BLaER1 (cell line): Measurements from ENCODE around the gene LILRB2.
"Not testable (repeated sequence)": the region's sequence is repeated elsewhere in the genome, so short reads cannot be mapped to it uniquely, and the experiment has no call there.

Experiments
- H3K27ac ChIP-seq: shearing (Covaris generic); formaldehyde crosslinking; 2 replicates; pipeline ENCODE4 v1.8.1; 2022
- H3K27me3 ChIP-seq: shearing (Covaris generic); formaldehyde crosslinking; 2 replicates; pipeline ENCODE4 v1.8.1; 2022
- H3K36me3 ChIP-seq: shearing (Covaris generic); formaldehyde crosslinking; 2 replicates; pipeline ENCODE4 v1.8.1; 2022
- H3K4me1 ChIP-seq: shearing (Covaris generic); formaldehyde crosslinking; 2 replicates; pipeline ENCODE4 v1.8.1; 2022
- H3K4me2 ChIP-seq: shearing (Covaris generic); formaldehyde crosslinking; 2 replicates; pipeline ENCODE4 v1.8.1; 2022
- H3K4me3 ChIP-seq: shearing (Covaris generic); formaldehyde crosslinking; 2 replicates; pipeline ENCODE4 v1.8.1; 2022
- H3K9ac ChIP-seq: shearing (Covaris generic); formaldehyde crosslinking; 2 replicates; pipeline ENCODE4 v1.8.1; 2022
- H3K9me3 ChIP-seq: shearing (Covaris generic); formaldehyde crosslinking; 2 replicates; pipeline ENCODE4 v1.8.1; 2022
- H4K20me1 ChIP-seq: shearing (Covaris generic); formaldehyde crosslinking; 2 replicates; pipeline ENCODE4 v1.8.1; 2022
- Cebpa-rat ChIP-seq: shearing (Covaris generic); IDR thresholded peaks from 2 replicates; pipeline ENCODE4 v1.8.1; 2022

Gene LILRB2

GRCh38 chr19:54307389-54308020 lies 26.6 kb upstream of the LILRB2 start:
- TF ChIP-seq Cebpa-rat = no peak
- no peak overlapping the region for H3K27ac ChIP-seq
- no peak overlapping the region for H3K4me3 ChIP-seq
- no peak overlapping the region for H3K9ac ChIP-seq
- H3K27me3 ChIP-seq = no peaks in the 10 kb centered on the region
- H3K4me1 ChIP-seq = peaks cover 28% of the 10 kb centered on the region
- no peaks in the 10 kb centered on the region for H3K36me3 ChIP-seq
- H3K9me3 ChIP-seq = no peaks in the 10 kb centered on the region
- H4K20me1 ChIP-seq = no peaks in the 10 kb centered on the region
- no peak overlapping the region for H3K4me2 ChIP-seq

GRCh38 chr19:54305141-54305540 lies 24.2 kb upstream of the LILRB2 start:
- H3K36me3 ChIP-seq = no peaks in the 10 kb centered on the region
- no peak overlapping the region for H3K9ac ChIP-seq
- no peak overlapping the region for H3K27ac ChIP-seq
- H3K4me3 ChIP-seq = no peak overlapping the region
- H3K9me3 ChIP-seq = no peaks in the 10 kb centered on the region
- H3K4me1 ChIP-seq = peaks cover 32% of the 10 kb centered on the region
- no peak overlapping the region for H3K4me2 ChIP-seq
- no peaks in the 10 kb centered on the region for H4K20me1 ChIP-seq
- no peaks in the 10 kb centered on the region for H3K27me3 ChIP-seq
- TF ChIP-seq Cebpa-rat = no peak

- Histone ChIP-seq H3K4me1 (peaks cover 54% of the 10 kb centered on the region), H3K27me3 (no peaks in the 10 kb centered on the region), H4K20me1 (no peaks in the 10 kb centered on the region), H3K27ac (no peak overlapping the region), H3K36me3 (no peaks in the 10 kb centered on the region), H3K9me3 (no peaks in the 10 kb centered on the region), H3K4me2 (peak overlapping the region; percentile 37), H3K9ac (no peak overlapping the region), H3K4me3 (no peak overlapping the region)
- no peak for TF ChIP-seq Cebpa-rat
Observed at GRCh38 chr19:54302257-54302656, 21.3 kb upstream of the LILRB2 start.

GRCh38 chr19:54299515-54299914 lies 18.6 kb upstream of the LILRB2 start:
- Histone ChIP-seq H3K36me3 (no peaks in the 10 kb centered on the region), H3K4me2 (peak overlapping the region; percentile 59), H3K27ac (no peak overlapping the region), H3K9me3 (0 out of 2 replicates have a peak, but pooled peaks cover 2% of the 10 kb centered on the region), H3K4me1 (peaks cover 46% of the 10 kb centered on the region), H3K9ac (no peak overlapping the region), H3K4me3 (no peak overlapping the region), H4K20me1 (no peaks in the 10 kb centered on the region), H3K27me3 (no peaks in the 10 kb centered on the region)
- TF ChIP-seq Cebpa-rat = no peak

GRCh38 chr19:54299126-54299498 lies 18.2 kb upstream of the LILRB2 start:
- peaks cover 6% of the 10 kb centered on the region; the same call in 1 of the 2 replicates for H3K9me3 ChIP-seq
- H3K9ac ChIP-seq = no peak overlapping the region
- H3K4me2 ChIP-seq = peak overlapping the region; percentile 59
- no peaks in the 10 kb centered on the region for H4K20me1 ChIP-seq
- no peak for TF ChIP-seq Cebpa-rat
- H3K4me1 ChIP-seq = peaks cover 42% of the 10 kb centered on the region
- no peaks in the 10 kb centered on the region for H3K27me3 ChIP-seq
- no peak overlapping the region for H3K4me3 ChIP-seq
- H3K36me3 ChIP-seq = no peaks in the 10 kb centered on the region
- H3K27ac ChIP-seq = no peak overlapping the region

GRCh38 chr19:54298357-54299125 lies 17.6 kb upstream of the LILRB2 start:
- no peaks in the 10 kb centered on the region for H3K36me3 ChIP-seq
- peaks cover 37% of the 10 kb centered on the region for H3K4me1 ChIP-seq
- H3K4me2 ChIP-seq = peak overlapping the region; percentile 59
- TF ChIP-seq Cebpa-rat = no peak
- no peaks in the 10 kb centered on the region for H4K20me1 ChIP-seq
- no peak overlapping the region for H3K4me3 ChIP-seq
- no peaks in the 10 kb centered on the region for H3K27me3 ChIP-seq
- no peak overlapping the region for H3K27ac ChIP-seq
- H3K9me3 ChIP-seq = peaks cover 11% of the 10 kb centered on the region; the same call in 1 of the 2 replicates
- no peak overlapping the region for H3K9ac ChIP-seq

GRCh38 chr19:54297759-54298305 lies 16.9 kb upstream of the LILRB2 start:
- Histone ChIP-seq H3K9me3 (peaks cover 14% of the 10 kb centered on the region; the same call in 1 of the 2 replicates), H3K9ac (no peak overlapping the region), H3K27ac (no peak overlapping the region), H3K4me1 (peaks cover 35% of the 10 kb centered on the region), H3K36me3 (no peaks in the 10 kb centered on the region), H3K4me3 (no peak overlapping the region), H3K4me2 (peak overlapping the region; percentile 59), H3K27me3 (no peaks in the 10 kb centered on the region), H4K20me1 (no peaks in the 10 kb centered on the region)
- TF ChIP-seq Cebpa-rat = no peak

GRCh38 chr19:54294539-54294938 lies 13.6 kb upstream of the LILRB2 start:
- TF ChIP-seq Cebpa-rat = no peak
- Histone ChIP-seq H3K4me1 (peaks cover 44% of the 10 kb centered on the region), H3K36me3 (no peaks in the 10 kb centered on the region), H3K27ac (no peak overlapping the region), H4K20me1 (no peaks in the 10 kb centered on the region), H3K27me3 (no peaks in the 10 kb centered on the region), H3K9ac (no peak overlapping the region), H3K9me3 (peaks cover 14% of the 10 kb centered on the region; the same call in 1 of the 2 replicates), H3K4me2 (no peak overlapping the region), H3K4me3 (no peak overlapping the region)

GRCh38 chr19:54289160-54289559 lies 8.2 kb upstream of the LILRB2 start:
- H3K9me3 ChIP-seq, H4K20me1 ChIP-seq, H3K36me3 ChIP-seq, H3K4me3 ChIP-seq, H3K27me3 ChIP-seq: not testable (repeated sequence)
- H3K4me1 ChIP-seq = peaks cover 75% of the 10 kb centered on the region
- peak overlapping the region; percentile 64; the same call in 1 of the 2 replicates for H3K9ac ChIP-seq
- peak overlapping the region; percentile 93 for H3K4me2 ChIP-seq
- H3K27ac ChIP-seq = peak overlapping the region; percentile 70

GRCh38 chr19:54287456-54287855 lies 6.5 kb upstream of the LILRB2 start:
- Histone ChIP-seq H4K20me1 (no peaks in the 10 kb centered on the region), H3K9me3 (no peaks in the 10 kb centered on the region), H3K27me3 (no peaks in the 10 kb centered on the region), H3K4me1 (peaks cover 88% of the 10 kb centered on the region), H3K4me2 (peak overlapping the region; percentile 93), H3K4me3 (no peak overlapping the region), H3K27ac (peak overlapping the region; percentile 97; the same call in 1 of the 2 replicates), H3K9ac (no peak overlapping the region), H3K36me3 (no peaks in the 10 kb centered on the region)
- TF ChIP-seq Cebpa-rat = no peak

- H3K4me2 ChIP-seq = peak overlapping the region; percentile 93
Observed at GRCh38 chr19:54286283-54286682, 5.4 kb upstream of the LILRB2 start.

GRCh38 chr19:54285427-54286056 lies 4.6 kb upstream of the LILRB2 start:
- Histone ChIP-seq H3K4me1 (peaks cover 95% of the 10 kb centered on the region), H3K27ac (peak overlapping the region; percentile 99), H3K4me2 (peak overlapping the region; percentile 93), H3K9ac (peak overlapping the region; percentile 86), H3K4me3 (peak overlapping the region; percentile 36)
- H3K9me3 ChIP-seq, H3K36me3 ChIP-seq, H3K27me3 ChIP-seq, H4K20me1 ChIP-seq: not testable (repeated sequence)

More at GRCh38 chr19:54286283-54286682, 5.4 kb upstream of the LILRB2 start:
- not testable (repeated sequence) for H4K20me1 ChIP-seq, H3K27me3 ChIP-seq, H3K9me3 ChIP-seq, H3K36me3 ChIP-seq
- peak overlapping the region; percentile 86 for H3K9ac ChIP-seq
- H3K27ac ChIP-seq = peak overlapping the region; percentile 97
- H3K4me1 ChIP-seq = peaks cover 92% of the 10 kb centered on the region
- H3K4me3 ChIP-seq = peak overlapping the region; percentile 36
